ENCODE measurements around the gene SERPINA10. TPM values are rescaled to one million over a fixed set of nuclear protein-coding genes. Genes with fewer than 3 reads are reported as not detected.
"Not testable (repeated sequence)": the region's sequence is repeated elsewhere in the genome, so short reads cannot be mapped to it uniquely, and the experiment has no call there.

The SERPINA10 gene
- total RNA-seq, 1 donor from 2014 or later, result not detected

DNA sequence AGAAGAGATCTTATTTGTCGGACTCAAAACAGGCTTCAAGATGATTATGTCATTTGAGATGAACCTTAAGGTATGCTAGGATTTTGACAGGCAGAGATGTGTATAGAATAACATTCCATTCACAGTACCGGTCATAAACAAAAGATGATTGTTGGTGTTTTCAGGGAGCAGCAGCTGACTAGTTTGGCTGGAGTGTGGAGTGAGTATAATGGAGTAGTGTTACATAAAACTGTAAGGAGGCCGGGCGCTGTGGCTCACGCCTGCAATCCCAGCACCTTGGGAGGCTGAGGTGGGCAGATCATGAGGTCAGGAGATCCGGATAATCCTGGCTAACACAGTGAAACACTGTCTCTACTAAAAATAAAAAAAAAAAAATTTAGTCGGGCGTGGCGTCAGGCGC lies 23.9 kb downstream of the SERPINA10 start:
- Mint-ChIP-seq H3K36me3 (ENCODE audit: low read depth, unreplicated experiment) (no peaks in the 10 kb centered on the region), H3K27me3 (ENCODE audit: unreplicated experiment) (peaks cover 3% of the 10 kb centered on the region), H3K4me3 (ENCODE audit: unreplicated experiment) (no peak overlapping the region), H3K27ac (ENCODE audit: unreplicated experiment) (no peak overlapping the region), H3K9me3 (ENCODE audit: unreplicated experiment) (no peaks in the 10 kb centered on the region), H3K4me1 (ENCODE audit: unreplicated experiment) (no peaks in the 10 kb centered on the region)
- TF ChIP-seq, protein P1, sequence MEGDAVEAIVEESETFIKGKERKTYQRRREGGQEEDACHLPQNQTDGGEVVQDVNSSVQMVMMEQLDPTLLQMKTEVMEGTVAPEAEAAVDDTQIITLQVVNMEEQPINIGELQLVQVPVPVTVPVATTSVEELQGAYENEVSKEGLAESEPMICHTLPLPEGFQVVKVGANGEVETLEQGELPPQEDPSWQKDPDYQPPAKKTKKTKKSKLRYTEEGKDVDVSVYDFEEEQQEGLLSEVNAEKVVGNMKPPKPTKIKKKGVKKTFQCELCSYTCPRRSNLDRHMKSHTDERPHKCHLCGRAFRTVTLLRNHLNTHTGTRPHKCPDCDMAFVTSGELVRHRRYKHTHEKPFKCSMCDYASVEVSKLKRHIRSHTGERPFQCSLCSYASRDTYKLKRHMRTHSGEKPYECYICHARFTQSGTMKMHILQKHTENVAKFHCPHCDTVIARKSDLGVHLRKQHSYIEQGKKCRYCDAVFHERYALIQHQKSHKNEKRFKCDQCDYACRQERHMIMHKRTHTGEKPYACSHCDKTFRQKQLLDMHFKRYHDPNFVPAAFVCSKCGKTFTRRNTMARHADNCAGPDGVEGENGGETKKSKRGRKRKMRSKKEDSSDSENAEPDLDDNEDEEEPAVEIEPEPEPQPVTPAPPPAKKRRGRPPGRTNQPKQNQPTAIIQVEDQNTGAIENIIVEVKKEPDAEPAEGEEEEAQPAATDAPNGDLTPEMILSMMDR (IDR thresholded peaks at IDR 0.05; ENCODE audit: unreplicated experiment), result no peak
- no peak for DNase-seq (ENCODE audit: low spot score)

DNA sequence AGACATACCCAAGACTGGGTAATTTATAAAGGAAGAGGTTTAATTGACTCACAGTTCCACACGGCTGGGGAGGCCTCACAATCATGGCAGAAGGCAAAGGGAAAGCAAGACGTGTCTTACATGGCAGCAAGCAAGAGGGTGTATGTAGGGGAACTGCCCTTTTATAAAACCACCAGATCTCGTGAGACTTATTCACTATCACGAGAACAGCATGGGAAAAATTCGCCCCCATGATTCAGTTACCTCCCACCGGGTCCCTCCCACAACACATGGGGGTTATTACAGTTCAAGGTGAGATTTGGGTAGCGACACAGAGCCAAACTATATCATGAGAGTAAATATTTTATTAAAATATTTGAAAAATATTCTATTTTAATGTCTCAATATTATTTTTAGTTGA lies 24.5 kb downstream of the SERPINA10 start:
- H3K9me3 Mint-ChIP-seq (ENCODE audit: unreplicated experiment); H3K27ac Mint-ChIP-seq (ENCODE audit: unreplicated experiment); DNase-seq (ENCODE audit: low spot score); H3K4me3 Mint-ChIP-seq (ENCODE audit: unreplicated experiment); H3K27me3 Mint-ChIP-seq (ENCODE audit: unreplicated experiment); H3K36me3 Mint-ChIP-seq (ENCODE audit: low read depth, unreplicated experiment); H3K4me1 Mint-ChIP-seq (ENCODE audit: unreplicated experiment): not testable (repeated sequence)

DNA sequence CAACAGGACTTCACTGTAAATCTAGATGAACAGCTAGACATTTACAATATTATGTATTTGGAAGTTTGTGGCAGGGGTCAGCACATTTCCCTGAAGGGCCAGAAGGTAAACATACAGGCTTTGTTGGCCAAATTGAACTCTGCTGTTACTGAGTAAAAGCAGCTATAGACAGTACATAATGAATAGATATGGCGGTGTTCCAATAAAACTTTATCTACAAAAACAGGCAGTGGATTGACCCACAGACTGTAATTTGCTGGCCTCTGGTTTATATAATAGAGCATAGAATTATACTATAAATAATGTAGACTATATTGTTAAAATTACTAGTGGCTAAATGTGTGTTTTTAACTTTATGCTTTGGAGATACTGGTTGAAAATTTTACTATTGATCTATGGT lies 25.7 kb downstream of the SERPINA10 start:
- no peak for DNase-seq (ENCODE audit: low spot score)
- TF ChIP-seq, protein P1 (IDR thresholded peaks at IDR 0.05; ENCODE audit: unreplicated experiment), result no peak
- Mint-ChIP-seq H3K9me3 (ENCODE audit: unreplicated experiment) (no peaks in the 10 kb centered on the region), H3K27ac (ENCODE audit: unreplicated experiment) (no peak overlapping the region), H3K36me3 (ENCODE audit: low read depth, unreplicated experiment) (no peaks in the 10 kb centered on the region), H3K4me1 (ENCODE audit: unreplicated experiment) (no peaks in the 10 kb centered on the region), H3K4me3 (ENCODE audit: unreplicated experiment) (no peak overlapping the region), H3K27me3 (ENCODE audit: unreplicated experiment) (peaks cover 3% of the 10 kb centered on the region)

DNA sequence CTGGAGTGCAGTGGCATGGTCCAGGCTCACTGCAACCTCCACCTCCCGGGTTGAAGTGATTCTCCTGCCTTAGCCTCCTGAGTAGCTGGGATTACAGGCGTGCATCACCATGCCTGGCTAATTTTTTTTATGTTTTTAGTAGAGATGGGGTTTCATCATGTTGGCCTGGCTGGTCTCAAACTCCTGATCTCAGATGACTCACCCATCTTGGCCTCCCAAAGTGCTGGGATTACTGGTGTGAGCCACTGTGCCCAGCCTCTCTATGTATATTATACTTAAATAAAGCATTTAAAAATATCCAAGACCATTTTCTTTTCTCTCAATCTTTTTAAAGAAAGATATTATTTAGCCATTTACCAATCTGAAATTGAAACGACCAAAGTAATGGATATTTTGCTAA lies 28.9 kb downstream of the SERPINA10 start:
- not testable (repeated sequence) for H3K36me3 Mint-ChIP-seq (ENCODE audit: low read depth, unreplicated experiment); H3K9me3 Mint-ChIP-seq (ENCODE audit: unreplicated experiment); DNase-seq (ENCODE audit: low spot score); H3K27ac Mint-ChIP-seq (ENCODE audit: unreplicated experiment); H3K4me1 Mint-ChIP-seq (ENCODE audit: unreplicated experiment); H3K27me3 Mint-ChIP-seq (ENCODE audit: unreplicated experiment); H3K4me3 Mint-ChIP-seq (ENCODE audit: unreplicated experiment)

DNA sequence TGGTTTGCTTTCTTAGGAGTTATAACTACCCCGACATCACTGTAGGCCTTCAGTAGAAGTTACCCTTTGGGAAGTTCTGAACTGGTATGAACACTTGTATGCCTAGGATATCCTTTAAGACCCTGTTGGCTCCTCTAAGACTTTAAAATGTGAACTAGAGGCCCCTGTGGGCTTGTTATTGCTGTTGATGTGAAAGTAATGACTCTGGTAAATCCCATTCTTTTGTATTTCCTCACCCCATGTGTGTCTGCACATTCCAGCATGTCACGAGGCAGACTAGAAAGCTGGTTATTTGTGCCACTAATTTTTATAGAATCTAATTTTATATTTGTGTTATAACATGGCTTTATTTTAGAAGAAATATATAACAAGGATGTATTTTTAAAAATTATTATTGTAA lies 48.9 kb downstream of the SERPINA10 start:
- TF ChIP-seq, protein P1 (IDR thresholded peaks at IDR 0.05; ENCODE audit: unreplicated experiment), result no peak

DNA sequence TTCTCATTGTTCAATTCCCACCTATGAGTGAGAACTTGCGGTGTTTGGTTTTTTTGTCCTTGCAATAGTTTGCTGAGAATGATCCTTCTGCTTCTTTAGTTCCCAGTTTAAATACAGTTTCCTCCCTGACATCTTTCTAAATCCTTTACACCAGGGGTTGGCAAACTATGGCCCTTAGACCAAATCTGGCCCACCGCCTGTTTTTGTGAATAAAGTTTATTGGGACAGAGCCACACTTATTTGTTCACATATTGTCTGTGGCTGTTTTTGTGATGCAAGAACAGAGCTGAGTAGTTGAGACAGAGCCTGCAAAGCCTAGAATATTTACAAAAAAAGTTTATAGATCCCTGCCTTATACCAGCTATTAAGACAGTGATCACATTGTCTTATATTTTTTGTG lies 53.7 kb downstream of the SERPINA10 start:
- DNase-seq (ENCODE audit: low spot score), result no peak
- Mint-ChIP-seq H3K4me3 (ENCODE audit: unreplicated experiment) (no peak overlapping the region), H3K9me3 (ENCODE audit: unreplicated experiment) (no peaks in the 10 kb centered on the region), H3K4me1 (ENCODE audit: unreplicated experiment) (peaks cover 6% of the 10 kb centered on the region), H3K27ac (ENCODE audit: unreplicated experiment) (no peak overlapping the region), H3K36me3 (ENCODE audit: low read depth, unreplicated experiment) (no peaks in the 10 kb centered on the region), H3K27me3 (ENCODE audit: unreplicated experiment) (no peaks in the 10 kb centered on the region)
- TF ChIP-seq, protein P1 (IDR thresholded peaks at IDR 0.05; ENCODE audit: unreplicated experiment), result no peak

More for the DNA sequence above, 48.9 kb downstream of the SERPINA10 start:
- Mint-ChIP-seq H3K27ac (ENCODE audit: unreplicated experiment) (no peak overlapping the region), H3K9me3 (ENCODE audit: unreplicated experiment) (no peaks in the 10 kb centered on the region), H3K36me3 (ENCODE audit: low read depth, unreplicated experiment) (no peaks in the 10 kb centered on the region), H3K27me3 (ENCODE audit: unreplicated experiment) (no peaks in the 10 kb centered on the region), H3K4me1 (ENCODE audit: unreplicated experiment) (peaks cover 3% of the 10 kb centered on the region), H3K4me3 (ENCODE audit: unreplicated experiment) (no peak overlapping the region)
- no peak for DNase-seq (ENCODE audit: low spot score)
